ENCODE data around the gene PTCD1. TPM values are rescaled to one million over a fixed set of nuclear protein-coding genes. Genes with fewer than 3 reads are reported as not detected.

Gene PTCD1
- total and polyA plus RNA-seq, 9 of the 15 experiments (the other 6 are each of a cell fraction or from before 2014, with no cell fraction given), result 0.46 to 17.1 (median 6.2) TPM

- TF ChIP-seq HMBOX1 (IDR thresholded peaks at IDR 0.05) (no peak), KHSRP (IDR thresholded peaks at IDR 0.05) (no peak), CC2D1A (IDR thresholded peaks at IDR 0.05) (peak; percentile 37; the same call in 1 of the 2 replicates), ZZZ3 (IDR thresholded peaks at IDR 0.05) (0 out of 2 replicates have a peak, but pooled peaks have one; percentile 11), RERE (CRISPR knock-in tag; IDR thresholded peaks at IDR 0.05; ENCODE audit: borderline replicate concordance) (no peak), NFATC3 (IDR thresholded peaks at IDR 0.05) (peak; percentile 73; the same call in 1 of the 2 replicates), PML (IDR thresholded peaks at IDR 0.05; ENCODE audit: low read length) (peak; percentile 11; the same call in 1 of the 2 replicates), SMARCE1 (IDR thresholded peaks at IDR 0.05) (peak; percentile 65), EGR1 (conservative IDR thresholded peaks at IDR 0.05) (0 out of 2 replicates have a peak, but pooled peaks have one; percentile 4), NFE2L1 (tag; IDR thresholded peaks at IDR 0.05; ENCODE audit: borderline replicate concordance, low read depth) (no peak), CCAR2 (IDR thresholded peaks at IDR 0.05; ENCODE audit: low read depth, low read length) (no peak)
- TF ChIP-seq, protein P1, sequence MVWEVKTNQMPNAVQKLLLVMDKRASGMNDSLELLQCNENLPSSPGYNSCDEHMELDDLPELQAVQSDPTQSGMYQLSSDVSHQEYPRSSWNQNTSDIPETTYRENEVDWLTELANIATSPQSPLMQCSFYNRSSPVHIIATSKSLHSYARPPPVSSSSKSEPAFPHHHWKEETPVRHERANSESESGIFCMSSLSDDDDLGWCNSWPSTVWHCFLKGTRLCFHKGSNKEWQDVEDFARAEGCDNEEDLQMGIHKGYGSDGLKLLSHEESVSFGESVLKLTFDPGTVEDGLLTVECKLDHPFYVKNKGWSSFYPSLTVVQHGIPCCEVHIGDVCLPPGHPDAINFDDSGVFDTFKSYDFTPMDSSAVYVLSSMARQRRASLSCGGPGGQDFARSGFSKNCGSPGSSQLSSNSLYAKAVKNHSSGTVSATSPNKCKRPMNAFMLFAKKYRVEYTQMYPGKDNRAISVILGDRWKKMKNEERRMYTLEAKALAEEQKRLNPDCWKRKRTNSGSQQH (CRISPR knock-in tag; IDR thresholded peaks at IDR 0.05), result peak; percentile 52; the same call in 1 of the 2 replicates
- TF ChIP-seq, protein P2, sequence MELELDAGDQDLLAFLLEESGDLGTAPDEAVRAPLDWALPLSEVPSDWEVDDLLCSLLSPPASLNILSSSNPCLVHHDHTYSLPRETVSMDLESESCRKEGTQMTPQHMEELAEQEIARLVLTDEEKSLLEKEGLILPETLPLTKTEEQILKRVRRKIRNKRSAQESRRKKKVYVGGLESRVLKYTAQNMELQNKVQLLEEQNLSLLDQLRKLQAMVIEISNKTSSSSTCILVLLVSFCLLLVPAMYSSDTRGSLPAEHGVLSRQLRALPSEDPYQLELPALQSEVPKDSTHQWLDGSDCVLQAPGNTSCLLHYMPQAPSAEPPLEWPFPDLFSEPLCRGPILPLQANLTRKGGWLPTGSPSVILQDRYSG (tag; conservative IDR thresholded peaks at IDR 0.05; ENCODE audit: low read depth), result no peak
- TF ChIP-seq, protein P3, sequence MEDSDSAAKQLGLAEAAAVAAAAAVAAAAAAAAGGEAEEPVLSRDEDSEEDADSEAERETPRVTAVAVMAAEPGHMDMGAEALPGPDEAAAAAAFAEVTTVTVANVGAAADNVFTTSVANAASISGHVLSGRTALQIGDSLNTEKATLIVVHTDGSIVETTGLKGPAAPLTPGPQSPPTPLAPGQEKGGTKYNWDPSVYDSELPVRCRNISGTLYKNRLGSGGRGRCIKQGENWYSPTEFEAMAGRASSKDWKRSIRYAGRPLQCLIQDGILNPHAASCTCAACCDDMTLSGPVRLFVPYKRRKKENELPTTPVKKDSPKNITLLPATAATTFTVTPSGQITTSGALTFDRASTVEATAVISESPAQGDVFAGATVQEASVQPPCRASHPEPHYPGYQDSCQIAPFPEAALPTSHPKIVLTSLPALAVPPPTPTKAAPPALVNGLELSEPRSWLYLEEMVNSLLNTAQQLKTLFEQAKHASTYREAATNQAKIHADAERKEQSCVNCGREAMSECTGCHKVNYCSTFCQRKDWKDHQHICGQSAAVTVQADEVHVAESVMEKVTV (CRISPR knock-in tag; IDR thresholded peaks at IDR 0.05), result no peak
Measured at GRCh38 chr7:99409192-99409572, 29.4 kb downstream of the PTCD1 start (continued).
